Mammary epithelial cell (primary cell): ENCODE data around the gene DDAH1.

Experiments
- CTCF ChIP-seq, 2 donors: IDR thresholded peaks in 1 of 2; conservative IDR thresholded peaks in 1 of 2; 2 replicates each; pipeline ENCODE4 v1.5.1; 2011 to 2012; ENCODE audit warnings: inconsistent platforms in 2 of 2, low read length in 2 of 2, mild to moderate bottlenecking in 2 of 2, control low read depth in 1 of 2, low read depth in 1 of 2; ENCODE audit not compliant: insufficient read depth in 1 of 2; ENCODE audit errors: extremely low read depth in 1 of 2
- EZH2 ChIP-seq: IDR thresholded peaks from 2 replicates; pipeline ENCODE4 v1.6.1; 2012; ENCODE audit warnings: low read length, inconsistent platforms, borderline replicate concordance

GRCh38 chr1:85330711-85331290 lies 134.2 kb downstream of the DDAH1 start:
- TF ChIP-seq CTCF (conservative IDR thresholded peaks at IDR 0.05 in 1 of 2, IDR thresholded peaks at IDR 0.05 in 1 of 2; ENCODE audit: extremely low read depth in 1 of 2, insufficient read depth in 1 of 2, low read depth in 1 of 2, low read length in 2 of 2) (no peak), EZH2 (no peak)
